Caco-2 (cell line): ENCODE data around the gene RXRA. TPM values are rescaled to one million over a fixed set of nuclear protein-coding genes. Genes with fewer than 3 reads are reported as not detected.
A peak's percentile ranks its signal among the peaks of the same experiment; 100 is the strongest.

Experiments
- BruUV-seq: library from RNA; stranded (reverse); fragments of 400-500 nt; replicated peaks from 2 replicates; lab custom pipeline; 2021; lab: Mats Ljungman, UMichigan
- CTCF ChIA-PET: fragments of 300-600 bp; sonication (Branson Sonifier 250); formaldehyde crosslinking; loops from one replicate; lab custom pipeline; 2022; ENCODE audit warnings: antibody characterized with exemption; lab: Charles Lee
- POLR2A ChIA-PET: fragments of 300-600 bp; sonication (Branson Sonifier 250); formaldehyde crosslinking; loops from one replicate; lab custom pipeline; 2022; ENCODE audit warnings: antibody characterized with exemption; lab: Charles Lee
- DNase-seq, 2 experiments: peaks; one replicate each; pipeline versions ENCODE4 v3.0.0 to v3.0.0-alpha.2; 2020 to 2022
- H3K27me3 ChIP-seq: replicated peaks from 2 replicates; pipeline ENCODE4 v1.6.0; 2011; ENCODE audit warnings: low read length; ENCODE audit not compliant: control insufficient read depth, insufficient read depth
- H3K36me3 ChIP-seq: 2 replicates; pipeline ENCODE4 v1.5.1; 2011; ENCODE audit warnings: low read length; ENCODE audit not compliant: control insufficient read depth, insufficient read depth
- H3K4me1 ChIP-seq: fragments of 250-450 bp; sonication (Bioruptor Pico); 2 replicates; pipeline ENCODE4 v1.5.1; 2020; ENCODE audit warnings: mild to moderate bottlenecking
- H3K4me3 ChIP-seq: 2 replicates; pipeline ENCODE4 v1.5.1; 2011; ENCODE audit warnings: low read depth, mild to moderate bottlenecking, control low read depth, low read length
- H3K9me3 ChIP-seq: fragments of 250-450 bp; sonication (Bioruptor Pico); 2 replicates; pipeline ENCODE4 v1.5.1; 2020; ENCODE audit warnings: mild to moderate bottlenecking, moderate library complexity
- H3K27ac Mint-ChIP-seq: one replicate; pipeline ENCODE4 v1.8.0; 2022; ENCODE audit warnings: mixed read lengths; ENCODE audit not compliant: unreplicated experiment
- H3K27me3 Mint-ChIP-seq: one replicate; pipeline ENCODE4 v1.8.0; 2022; ENCODE audit warnings: mixed read lengths; ENCODE audit not compliant: insufficient read depth, unreplicated experiment
- H3K36me3 Mint-ChIP-seq: one replicate; pipeline ENCODE4 v1.8.0; 2022; ENCODE audit warnings: mild to moderate bottlenecking, mixed read lengths; ENCODE audit not compliant: insufficient read depth, unreplicated experiment
- H3K4me1 Mint-ChIP-seq: one replicate; pipeline ENCODE4 v1.8.0; 2022; ENCODE audit warnings: low read depth, mixed read lengths; ENCODE audit not compliant: unreplicated experiment
- H3K4me3 Mint-ChIP-seq: one replicate; pipeline ENCODE4 v1.8.0; 2022; ENCODE audit warnings: mild to moderate bottlenecking, moderate library complexity, mixed read lengths; ENCODE audit not compliant: unreplicated experiment
- H3K9me3 Mint-ChIP-seq: one replicate; pipeline ENCODE4 v1.8.0; 2022; ENCODE audit warnings: mixed read lengths; ENCODE audit not compliant: unreplicated experiment
- CTCF ChIP-seq, 2 experiments: fragments of 200-600 bp in 1 of 2; IDR thresholded peaks; 1 replicate in 1 of 2; 2 replicates in 1 of 2; pipeline versions ENCODE4 v1.5.1 to v1.8.0; 2011 to 2022; ENCODE audit warnings: antibody characterized with exemption in 1 of 2, control low read depth in 1 of 2, inconsistent platforms in 1 of 2, low read depth in 1 of 2, low read length in 1 of 2, mild to moderate bottlenecking in 1 of 2, moderate library complexity in 1 of 2; ENCODE audit not compliant: insufficient read depth in 1 of 2, severe bottlenecking in 1 of 2, unreplicated experiment in 1 of 2
- intact Hi-C: fragments of 100-400 bp; cut with micrococcal nuclease; formaldehyde crosslinking; loops from one replicate; pipeline ENCODE4 v1.10.0; 2022; ENCODE audit not compliant: unreplicated experiment
- total RNA-seq: library from RNA; stranded (reverse); gene quantifications from 2 replicates; pipeline ENCODE4 v1.2.3, GENCODE V29; 2022

RXRA gene
- total RNA-seq, 1 experiment from 2014 or later, result 69.1 TPM

GRCh38 chr9:134398756-134399155 lies 72.5 kb downstream of the RXRA start:
- TF ChIP-seq CTCF (IDR thresholded peaks at IDR 0.05; ENCODE audit: insufficient read depth in 1 of 2, low read depth in 1 of 2, low read length in 1 of 2, severe bottlenecking in 1 of 2, unreplicated experiment in 1 of 2), result no peak
- Mint-ChIP-seq H3K9me3 (peaks cover 7% of the 10 kb centered on the region), H3K4me3 (no peak overlapping the region), H3K36me3 (peaks cover 13% of the 10 kb centered on the region), H3K27ac (no peak overlapping the region), H3K4me1 (no peaks in the 10 kb centered on the region), H3K27me3 (no peaks in the 10 kb centered on the region)
- POLR2A ChIA-PET, result no interaction called here
- H3K4me3 ChIP-seq, result no peak overlapping the region
- no peak for DNase-seq
- no TSS peak for BruUV-seq
- no peaks in the 10 kb centered on the region for H3K27me3 ChIP-seq
- H3K4me1 ChIP-seq, result no peaks in the 10 kb centered on the region
- intact Hi-C loops, result no loop called here
- H3K9me3 ChIP-seq, result peaks cover 9% of the 10 kb centered on the region
- peaks cover 3% of the 10 kb centered on the region for H3K36me3 ChIP-seq
- CTCF ChIA-PET, result no interaction called here

- peak; percentile 51 to 56 for TF ChIP-seq CTCF (IDR thresholded peaks at IDR 0.05; ENCODE audit: insufficient read depth in 1 of 2, low read depth in 1 of 2, low read length in 1 of 2, severe bottlenecking in 1 of 2, unreplicated experiment in 1 of 2)
- Mint-ChIP-seq H3K4me1 (no peaks in the 10 kb centered on the region), H3K4me3 (no peak overlapping the region), H3K27me3 (no peaks in the 10 kb centered on the region), H3K9me3 (no peaks in the 10 kb centered on the region), H3K36me3 (peaks cover 13% of the 10 kb centered on the region), H3K27ac (no peak overlapping the region)
- CTCF ChIA-PET, result no interaction called here
- POLR2A ChIA-PET, result no interaction called here
- peak in 1 of 2 experiments; percentile 35 for DNase-seq
- Histone ChIP-seq H3K4me1 (no peaks in the 10 kb centered on the region), H3K27me3 (no peaks in the 10 kb centered on the region), H3K36me3 (peaks cover 3% of the 10 kb centered on the region), H3K9me3 (peaks cover 9% of the 10 kb centered on the region), H3K4me3 (no peak overlapping the region)
- BruUV-seq, result no TSS peak
- intact Hi-C loops, result no loop called here
Observed at GRCh38 chr9:134399435-134400056, 73.3 kb downstream of the RXRA start.

GRCh38 chr9:134400283-134400682 lies 74.0 kb downstream of the RXRA start:
- Mint-ChIP-seq H3K4me3 (no peak overlapping the region), H3K36me3 (peaks cover 13% of the 10 kb centered on the region), H3K4me1 (no peaks in the 10 kb centered on the region), H3K27ac (no peak overlapping the region), H3K9me3 (no peaks in the 10 kb centered on the region), H3K27me3 (no peaks in the 10 kb centered on the region)
- POLR2A ChIA-PET, result no interaction called here
- Histone ChIP-seq H3K9me3 (peaks cover 9% of the 10 kb centered on the region), H3K27me3 (no peaks in the 10 kb centered on the region), H3K36me3 (peaks cover 3% of the 10 kb centered on the region), H3K4me3 (no peak overlapping the region), H3K4me1 (no peaks in the 10 kb centered on the region)
- no peak for DNase-seq
- intact Hi-C loops, result no loop called here
- no peak for TF ChIP-seq CTCF (IDR thresholded peaks at IDR 0.05; ENCODE audit: insufficient read depth in 1 of 2, low read depth in 1 of 2, low read length in 1 of 2, severe bottlenecking in 1 of 2, unreplicated experiment in 1 of 2)
- BruUV-seq, result no TSS peak
- CTCF ChIA-PET, result no interaction called here
